ENCODE results near the gene FOXP1.

DNA sequence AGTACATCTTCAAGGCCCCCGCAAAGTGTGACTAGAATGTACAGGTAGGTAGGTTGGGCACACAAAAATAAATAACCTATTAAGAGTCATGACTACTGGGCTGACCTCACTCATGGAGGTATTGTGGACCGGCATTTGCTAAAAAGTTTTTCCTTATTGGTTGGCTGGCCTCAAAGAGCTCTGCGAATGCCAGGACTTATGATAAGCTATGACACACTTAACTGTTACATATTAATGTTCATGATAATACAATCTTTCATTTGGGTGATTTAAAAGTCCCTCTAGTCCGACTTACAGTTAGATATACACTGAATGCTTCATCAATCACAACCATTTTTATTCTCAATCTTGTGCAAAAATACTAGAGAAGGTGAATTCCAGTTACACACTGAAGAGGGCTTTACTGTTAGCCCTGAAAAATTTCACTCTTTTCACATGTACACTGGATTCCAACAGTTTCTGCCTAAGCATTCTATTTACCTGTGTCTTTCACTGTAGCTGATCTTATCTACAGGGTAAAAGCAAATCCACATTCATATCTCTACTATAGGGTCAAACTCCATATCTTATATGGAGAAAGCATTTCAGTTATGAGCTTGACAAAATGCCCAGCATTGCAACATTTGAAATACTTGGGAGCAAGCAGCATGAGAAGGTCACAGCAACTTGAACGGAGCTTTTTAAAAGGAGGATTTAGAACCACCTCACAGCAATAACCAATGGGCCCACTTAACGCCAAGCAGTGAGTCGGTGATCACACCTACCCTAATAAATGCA, 329.1 kb downstream of the FOXP1 start:
- TF ChIP-seq, protein P1, sequence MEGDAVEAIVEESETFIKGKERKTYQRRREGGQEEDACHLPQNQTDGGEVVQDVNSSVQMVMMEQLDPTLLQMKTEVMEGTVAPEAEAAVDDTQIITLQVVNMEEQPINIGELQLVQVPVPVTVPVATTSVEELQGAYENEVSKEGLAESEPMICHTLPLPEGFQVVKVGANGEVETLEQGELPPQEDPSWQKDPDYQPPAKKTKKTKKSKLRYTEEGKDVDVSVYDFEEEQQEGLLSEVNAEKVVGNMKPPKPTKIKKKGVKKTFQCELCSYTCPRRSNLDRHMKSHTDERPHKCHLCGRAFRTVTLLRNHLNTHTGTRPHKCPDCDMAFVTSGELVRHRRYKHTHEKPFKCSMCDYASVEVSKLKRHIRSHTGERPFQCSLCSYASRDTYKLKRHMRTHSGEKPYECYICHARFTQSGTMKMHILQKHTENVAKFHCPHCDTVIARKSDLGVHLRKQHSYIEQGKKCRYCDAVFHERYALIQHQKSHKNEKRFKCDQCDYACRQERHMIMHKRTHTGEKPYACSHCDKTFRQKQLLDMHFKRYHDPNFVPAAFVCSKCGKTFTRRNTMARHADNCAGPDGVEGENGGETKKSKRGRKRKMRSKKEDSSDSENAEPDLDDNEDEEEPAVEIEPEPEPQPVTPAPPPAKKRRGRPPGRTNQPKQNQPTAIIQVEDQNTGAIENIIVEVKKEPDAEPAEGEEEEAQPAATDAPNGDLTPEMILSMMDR (IDR thresholded peaks at IDR 0.05) = no peak
- TF ChIP-seq POLR2A (IDR thresholded peaks at IDR 0.05) = no peak
